Bronchial epithelial cell (primary cell): ENCODE data around the gene CCR3. TPM values are rescaled to one million over a fixed set of nuclear protein-coding genes. Genes with fewer than 3 reads are reported as not detected.

ENCODE experiments used
- DNase-seq: peaks from one replicate; pipeline ENCODE4 v3.0.0-alpha.2; 2010; ENCODE audit warnings: low read depth
- FAIRE-seq: peaks from 2 replicates; lab custom pipeline; 2011; peaks lifted over from hg19 to GRCh38; lab: Jason Lieb, UNC
- H3K27me3 ChIP-seq: 2 replicates; pipeline ENCODE4 v1.5.1; 2011; ENCODE audit warnings: low read length; ENCODE audit not compliant: control insufficient read depth, insufficient read depth
- H3K36me3 ChIP-seq: 2 replicates; pipeline ENCODE4 v1.5.1; 2011; ENCODE audit warnings: low read length; ENCODE audit not compliant: control insufficient read depth, insufficient read depth
- H3K4me3 ChIP-seq: 2 replicates; pipeline ENCODE4 v1.5.1; 2011; ENCODE audit warnings: mild to moderate bottlenecking, low read depth, low read length, control low read depth
- total RNA-seq: library from RNA; depleted of rRNA; stranded (reverse); fragments of >200 nt; gene quantifications from 2 replicates; pipeline ENCODE4 v1.2.1, GENCODE V29; 2014
- TF ChIP-seq, protein P1 (sequence below): IDR thresholded peaks from 2 replicates; pipeline ENCODE4 v1.5.1; 2011; ENCODE audit warnings: mild to moderate bottlenecking, moderate library complexity, low read length, control low read depth, inconsistent platforms; ENCODE audit not compliant: insufficient read depth, severe bottlenecking

CCR3 gene
- total RNA-seq, 1 donor from 2014 or later = not detected

GRCh38 chr3:46282041-46282440 is 39.8 kb downstream of the CCR3 start:
- FAIRE-seq = no peak
- Histone ChIP-seq H3K27me3 (no peaks in the 10 kb centered on the region), H3K4me3 (no peak overlapping the region), H3K36me3 (no peaks in the 10 kb centered on the region)
- no peak for DNase-seq
- TF ChIP-seq, protein P1, sequence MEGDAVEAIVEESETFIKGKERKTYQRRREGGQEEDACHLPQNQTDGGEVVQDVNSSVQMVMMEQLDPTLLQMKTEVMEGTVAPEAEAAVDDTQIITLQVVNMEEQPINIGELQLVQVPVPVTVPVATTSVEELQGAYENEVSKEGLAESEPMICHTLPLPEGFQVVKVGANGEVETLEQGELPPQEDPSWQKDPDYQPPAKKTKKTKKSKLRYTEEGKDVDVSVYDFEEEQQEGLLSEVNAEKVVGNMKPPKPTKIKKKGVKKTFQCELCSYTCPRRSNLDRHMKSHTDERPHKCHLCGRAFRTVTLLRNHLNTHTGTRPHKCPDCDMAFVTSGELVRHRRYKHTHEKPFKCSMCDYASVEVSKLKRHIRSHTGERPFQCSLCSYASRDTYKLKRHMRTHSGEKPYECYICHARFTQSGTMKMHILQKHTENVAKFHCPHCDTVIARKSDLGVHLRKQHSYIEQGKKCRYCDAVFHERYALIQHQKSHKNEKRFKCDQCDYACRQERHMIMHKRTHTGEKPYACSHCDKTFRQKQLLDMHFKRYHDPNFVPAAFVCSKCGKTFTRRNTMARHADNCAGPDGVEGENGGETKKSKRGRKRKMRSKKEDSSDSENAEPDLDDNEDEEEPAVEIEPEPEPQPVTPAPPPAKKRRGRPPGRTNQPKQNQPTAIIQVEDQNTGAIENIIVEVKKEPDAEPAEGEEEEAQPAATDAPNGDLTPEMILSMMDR = no peak

DNA sequence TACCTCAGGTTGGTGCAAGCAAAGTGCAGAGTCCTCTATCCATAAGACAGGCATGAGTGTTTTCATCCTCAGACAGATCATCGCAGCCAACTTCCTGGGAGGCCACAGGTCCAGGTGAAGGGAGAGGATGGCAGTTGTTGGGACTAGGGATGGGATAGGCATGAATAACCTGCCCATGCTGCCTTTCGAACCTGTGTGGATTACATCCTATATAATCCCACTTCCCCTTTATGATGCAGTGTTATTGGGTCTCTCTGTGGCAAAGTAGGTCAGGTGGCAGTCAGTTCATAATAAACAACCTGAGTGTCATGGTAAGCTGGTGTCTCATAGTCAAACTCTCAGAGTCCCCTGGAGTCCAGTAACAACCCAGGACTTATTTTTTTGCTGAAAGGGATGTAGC is 40.4 kb downstream of the CCR3 start:
- Histone ChIP-seq H3K36me3 (no peaks in the 10 kb centered on the region), H3K4me3 (no peak overlapping the region), H3K27me3 (no peaks in the 10 kb centered on the region)
- DNase-seq (no peak), FAIRE-seq (no peak)
- TF ChIP-seq, protein P1 = no peak

GRCh38 chr3:46283881-46284450 is 41.7 kb downstream of the CCR3 start:
- FAIRE-seq (no peak), DNase-seq (no peak)
- TF ChIP-seq, protein P1 = no peak
- no peaks in the 10 kb centered on the region for H3K27me3 ChIP-seq
- no peak overlapping the region for H3K4me3 ChIP-seq
- H3K36me3 ChIP-seq = no peaks in the 10 kb centered on the region

GRCh38 chr3:46284981-46285683 is 42.9 kb downstream of the CCR3 start:
- no peak overlapping the region for H3K4me3 ChIP-seq
- no peak for DNase-seq
- FAIRE-seq = no peak
- H3K27me3 ChIP-seq = no peaks in the 10 kb centered on the region
- TF ChIP-seq, protein P1 = no peak
- no peaks in the 10 kb centered on the region for H3K36me3 ChIP-seq

GRCh38 chr3:46285931-46286619 is 43.8 kb downstream of the CCR3 start:
- TF ChIP-seq, protein P1 = no peak
- FAIRE-seq = no peak
- H3K27me3 ChIP-seq = no peaks in the 10 kb centered on the region

More at GRCh38 chr3:46285931-46286619, 43.8 kb downstream of the CCR3 start:
- DNase-seq = no peak
- Histone ChIP-seq H3K4me3 (no peak overlapping the region), H3K36me3 (no peaks in the 10 kb centered on the region)
